IMR-90 (cell line): ENCODE results near the gene NEK2. TPM values are rescaled to one million over a fixed set of nuclear protein-coding genes. Genes with fewer than 3 reads are reported as not detected.

Experiments
- ATAC-seq: fragments of 200-7000 bp; cut with Tn5 transposase; 2 replicates; pipeline ENCODE4 v1.9.1; 2020; ENCODE audit warnings: low read depth, mild to moderate bottlenecking, moderate library complexity
- BruUV-seq: library from RNA; stranded (reverse); fragments of 400-500 nt; replicated peaks from 2 replicates; lab custom pipeline; 2021; lab: Mats Ljungman, UMichigan
- CTCF ChIA-PET: fragments of 300-600 bp; formaldehyde crosslinking; extraction: SDS; loops from one replicate; lab custom pipeline; 2021; ENCODE audit warnings: antibody characterized with exemption; lab: Yijun Ruan, JAX
- POLR2A ChIA-PET: fragments of 300-600 bp; sonication (Branson Sonifier 250); formaldehyde crosslinking; loops from one replicate; lab custom pipeline; 2022; ENCODE audit warnings: antibody characterized with exemption; ENCODE audit not compliant: unreplicated experiment; lab: Charles Lee
- DNase-seq: peaks from one replicate; pipeline ENCODE4 v3.0.0; 2013
- H2AFZ ChIP-seq: replicated peaks from 2 replicates; pipeline ENCODE3; 2013; ENCODE audit warnings: low read length, mild to moderate bottlenecking; ENCODE audit not compliant: poor library complexity
- H2AK5ac ChIP-seq: 2 replicates; pipeline ENCODE4 v1.6.1; 2013; ENCODE audit warnings: low read depth, low read length, inconsistent platforms
- H2AK9ac ChIP-seq: replicated peaks from 2 replicates; pipeline ENCODE3; 2013; ENCODE audit warnings: mild to moderate bottlenecking, low read depth, low read length, moderate library complexity; ENCODE audit not compliant: poor library complexity
- H2BK120ac ChIP-seq: 2 replicates; pipeline ENCODE4 v1.6.1; 2013; ENCODE audit warnings: low read depth, low read length, inconsistent platforms
- H2BK15ac ChIP-seq: 3 replicates; pipeline ENCODE4 v1.6.1; 2013; ENCODE audit warnings: low read depth, low read length, inconsistent platforms
- H2BK20ac ChIP-seq: 2 replicates; pipeline ENCODE4 v1.6.1; 2013; ENCODE audit warnings: low read depth, mild to moderate bottlenecking, inconsistent platforms, low read length, moderate library complexity
- H2BK5ac ChIP-seq: 2 replicates; pipeline ENCODE4 v1.6.1; 2013; ENCODE audit warnings: mild to moderate bottlenecking, low read depth, low read length, inconsistent platforms; ENCODE audit not compliant: poor library complexity, severe bottlenecking
- H3K14ac ChIP-seq: replicated peaks from 2 replicates; pipeline ENCODE4 v1.6.1; 2013; ENCODE audit warnings: low read depth, low read length, inconsistent platforms
- H3K18ac ChIP-seq: 2 replicates; pipeline ENCODE4 v1.6.1; 2013; ENCODE audit warnings: low read depth, low read length, control low read depth
- H3K23ac ChIP-seq: 2 replicates; pipeline ENCODE4 v1.6.1; 2013; ENCODE audit warnings: low read depth, low read length, inconsistent platforms
- H3K27ac ChIP-seq: 2 replicates; pipeline ENCODE4 v1.5.1; 2013; ENCODE audit warnings: mild to moderate bottlenecking, control low read depth, low read length; ENCODE audit not compliant: insufficient read depth
- H3K27me3 ChIP-seq: 2 replicates; pipeline ENCODE4 v1.6.1; 2013; ENCODE audit warnings: low read length; ENCODE audit not compliant: control insufficient read depth, insufficient read depth
- H3K36me3 ChIP-seq: 2 replicates; pipeline ENCODE4 v1.6.1; 2013; ENCODE audit warnings: low read length, mixed read lengths; ENCODE audit not compliant: control insufficient read depth, insufficient read depth
- H3K4ac ChIP-seq: 2 replicates; pipeline ENCODE4 v1.6.1; 2013; ENCODE audit warnings: low read depth, low read length, inconsistent platforms
- H3K4me1 ChIP-seq: 2 replicates; pipeline ENCODE4 v1.6.1; 2013; ENCODE audit warnings: low read length, mixed read lengths; ENCODE audit not compliant: control insufficient read depth, insufficient read depth
- H3K4me2 ChIP-seq: 2 replicates; pipeline ENCODE4 v1.6.1; 2013; ENCODE audit warnings: low read depth, mild to moderate bottlenecking, control low read depth, low read length, moderate library complexity
- H3K4me3 ChIP-seq: 2 replicates; pipeline ENCODE4 v1.5.1; 2013; ENCODE audit warnings: low read depth, mild to moderate bottlenecking, control low read depth, low read length, moderate library complexity; ENCODE audit not compliant: insufficient read depth
- H3K56ac ChIP-seq: 2 replicates; pipeline ENCODE4 v1.6.1; 2013; ENCODE audit warnings: low read length, inconsistent platforms; ENCODE audit not compliant: insufficient read depth; ENCODE audit errors: extremely low read depth
- H3K79me1 ChIP-seq, 2 experiments: 2 replicates each; pipeline ENCODE4 v1.6.1; 2013; ENCODE audit warnings: low read length in 2 of 2, inconsistent platforms in 1 of 2, low read depth in 1 of 2
- H3K9ac ChIP-seq: 2 replicates; pipeline ENCODE4 v1.6.1; 2013; ENCODE audit warnings: low read depth, low read length, control low read depth
- H3K9me1 ChIP-seq: 2 replicates; pipeline ENCODE4 v1.6.1; 2013; ENCODE audit warnings: low read length, inconsistent platforms; ENCODE audit not compliant: insufficient read depth
- H3K9me3 ChIP-seq: 2 replicates; pipeline ENCODE4 v1.6.1; 2013; ENCODE audit warnings: low read length; ENCODE audit not compliant: control insufficient read depth, insufficient read depth
- H4K20me1 ChIP-seq: 2 replicates; pipeline ENCODE4 v1.6.1; 2013; ENCODE audit warnings: low read length, inconsistent platforms; ENCODE audit not compliant: insufficient read depth
- H4K5ac ChIP-seq: 2 replicates; pipeline ENCODE4 v1.6.1; 2013; ENCODE audit warnings: mild to moderate bottlenecking, low read depth, low read length, control low read depth
- H4K8ac ChIP-seq, 2 experiments: 2 replicates each; pipeline ENCODE4 v1.6.1; 2013; ENCODE audit warnings: low read depth in 2 of 2, low read length in 2 of 2, control low read depth in 1 of 2, inconsistent platforms in 1 of 2
- H4K91ac ChIP-seq: 2 replicates; pipeline ENCODE4 v1.6.1; 2013; ENCODE audit warnings: low read depth, low read length, inconsistent platforms; ENCODE audit not compliant: insufficient read depth
- FOS ChIP-seq: fragments of 150-350 bp; IDR thresholded peaks from 2 replicates; pipeline ENCODE4 v1.6.1; 2016; ENCODE audit warnings: low read depth, low read length
- POLR2A ChIP-seq: IDR thresholded peaks from 2 replicates; pipeline ENCODE4 v1.6.1; 2012; ENCODE audit warnings: mild to moderate bottlenecking, low read depth, low read length
- RCOR1 ChIP-seq: IDR thresholded peaks from 2 replicates; pipeline ENCODE4 v1.6.1; 2012; ENCODE audit warnings: mild to moderate bottlenecking, low read length, improper control_type of control experiment; ENCODE audit not compliant: insufficient replicate concordance
- WGBS, 2 experiments: methylation state at CpG; one replicate each; pipeline versions ENCODE4 v1.1.5 to v1.1.7; 2013; ENCODE audit warnings: missing lambda C conversion rate in 2 of 2; ENCODE audit not compliant: insufficient read length in 1 of 2; ENCODE audit errors: extremely low coverage in 2 of 2; 5-methylcytosine and 5-hydroxymethylcytosine counted together
- dilution Hi-C: fragments of 300-500 bp; cut with HindIII; formaldehyde crosslinking; loops from one replicate; pipeline ENCODE4 v1.14.3; 2018; ENCODE audit warnings: low sequenced_read_pairs; ENCODE audit not compliant: unreplicated experiment
- in situ Hi-C: fragments of 300-500 bp; cut with MboI; formaldehyde crosslinking; loops from 3 replicates; pipeline ENCODE4 v1.14.3; 2019; ENCODE audit warnings: low sequenced_read_pairs, inconsistent platforms, mixed read lengths
- intact Hi-C: fragments of 100-400 bp; cut with micrococcal nuclease; formaldehyde crosslinking; loops from 2 replicates; pipeline ENCODE4 v1.10.0; 2022
- polyA plus RNA-seq, 3 experiments: library from polyadenylated mRNA; depleted of rRNA; stranded (reverse); fragments of >200 nt; gene quantifications; 2 replicates each; pipeline ENCODE4 v1.2.3, GENCODE V29; 2012; ENCODE audit warnings: low replicate concordance in 1 of 3
- total RNA-seq: library from RNA; depleted of rRNA; stranded (reverse); fragments of >200 nt; gene quantifications from 2 replicates; pipeline ENCODE4 v1.2.3, GENCODE V29; 2012

Gene NEK2
- total and polyA plus RNA-seq, 2 of the 4 experiments (the other 2 are of a cell fraction) = 9.9 to 26.0 TPM

DNA sequence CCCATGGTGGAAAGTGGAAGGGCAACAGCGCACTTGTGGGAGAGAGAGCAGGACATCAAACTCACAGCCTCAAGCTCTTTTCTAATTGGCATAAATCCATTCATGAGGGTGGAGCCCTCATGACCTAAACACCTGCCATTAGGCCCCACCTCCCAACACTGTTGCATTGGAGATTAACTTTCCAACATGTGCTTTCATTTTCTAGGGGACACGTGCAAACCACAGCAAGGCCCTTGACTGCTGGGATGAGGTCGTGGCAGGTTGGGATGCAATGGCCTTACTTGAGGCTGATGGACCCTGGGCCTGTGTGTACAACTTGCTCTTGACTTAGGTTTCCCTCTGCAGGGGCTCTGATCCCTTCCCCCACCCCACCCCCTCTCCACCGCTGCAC lies 35.9 kb upstream of the NEK2 start:
- H2BK5ac ChIP-seq = no peak overlapping the region
- no peak overlapping the region for H4K5ac ChIP-seq
- in situ Hi-C loops (no loop called here), dilution Hi-C loops (no loop called here), intact Hi-C loops (no loop called here)
- ATAC-seq (no peak), DNase-seq (no peak)
- no peak overlapping the region for H2BK120ac ChIP-seq
- BruUV-seq = no TSS peak
- H3K9me1 ChIP-seq = no peaks in the 10 kb centered on the region
- H3K23ac ChIP-seq = no peak overlapping the region
- H2BK20ac ChIP-seq = no peak overlapping the region
- no peak overlapping the region for H3K4me2 ChIP-seq
- no peaks in the 10 kb centered on the region for H4K20me1 ChIP-seq
- no peaks in the 10 kb centered on the region for H3K36me3 ChIP-seq
- no peak overlapping the region for H2BK15ac ChIP-seq
- WGBS, 2 experiments = no CpG with 5 or more reads among the region's 4 CpGs
- H3K4me1 ChIP-seq = no peaks in the 10 kb centered on the region
- H3K9ac ChIP-seq = no peak overlapping the region
- H3K4me3 ChIP-seq = no peak overlapping the region
- no peak overlapping the region for H2AK5ac ChIP-seq
- H4K8ac ChIP-seq = no peak overlapping the region
- H3K4ac ChIP-seq = no peak overlapping the region
- H2AFZ ChIP-seq = no peak overlapping the region
- TF ChIP-seq POLR2A (no peak), FOS (no peak), RCOR1 (no peak)
- no peaks in the 10 kb centered on the region for H3K9me3 ChIP-seq
- ChIA-PET POLR2A (no interaction called here), CTCF (no interaction called here)
- no peak overlapping the region for H3K56ac ChIP-seq
- no peaks in the 10 kb centered on the region for H3K27me3 ChIP-seq
- H4K91ac ChIP-seq = no peak overlapping the region
- no peak overlapping the region for H3K27ac ChIP-seq
- H3K79me1 ChIP-seq = no peaks in the 10 kb centered on the region
- no peak overlapping the region for H3K14ac ChIP-seq
- no peak overlapping the region for H3K18ac ChIP-seq
- H2AK9ac ChIP-seq = no peak overlapping the region
